ENCODE measurements around the gene KIF6.

DNA sequence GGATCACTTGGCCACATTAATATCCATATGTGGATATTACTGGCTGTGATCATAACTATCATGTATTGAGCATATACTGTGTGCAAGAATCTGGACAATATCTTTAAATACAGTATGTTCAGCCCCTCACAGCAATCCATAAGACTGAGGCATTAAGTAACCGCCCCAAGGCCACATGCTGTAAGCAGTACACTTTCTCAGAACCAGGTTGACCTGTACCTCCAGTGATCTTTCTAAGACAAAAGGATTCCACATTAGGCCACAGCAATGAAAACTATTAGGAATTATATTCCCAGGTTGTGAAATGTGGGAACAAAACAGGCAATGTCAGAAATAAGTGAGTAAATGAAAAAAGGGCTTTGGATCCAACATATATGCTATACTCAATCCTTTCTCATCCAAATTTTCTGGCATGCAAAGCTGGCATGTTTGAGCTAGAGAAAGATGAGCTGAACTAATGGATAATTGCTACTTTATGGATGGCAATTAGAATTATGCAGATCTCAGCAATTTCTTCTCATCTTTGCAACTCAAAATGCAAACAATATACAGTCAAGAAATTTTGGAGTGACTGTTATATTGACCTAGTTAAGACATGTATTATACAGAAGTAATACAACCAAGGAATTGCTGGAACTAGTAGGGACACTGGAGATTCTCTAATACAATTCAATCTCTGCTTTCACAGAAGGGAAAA, 86.9 kb downstream of the KIF6 start:
- TF ChIP-seq, protein P1, sequence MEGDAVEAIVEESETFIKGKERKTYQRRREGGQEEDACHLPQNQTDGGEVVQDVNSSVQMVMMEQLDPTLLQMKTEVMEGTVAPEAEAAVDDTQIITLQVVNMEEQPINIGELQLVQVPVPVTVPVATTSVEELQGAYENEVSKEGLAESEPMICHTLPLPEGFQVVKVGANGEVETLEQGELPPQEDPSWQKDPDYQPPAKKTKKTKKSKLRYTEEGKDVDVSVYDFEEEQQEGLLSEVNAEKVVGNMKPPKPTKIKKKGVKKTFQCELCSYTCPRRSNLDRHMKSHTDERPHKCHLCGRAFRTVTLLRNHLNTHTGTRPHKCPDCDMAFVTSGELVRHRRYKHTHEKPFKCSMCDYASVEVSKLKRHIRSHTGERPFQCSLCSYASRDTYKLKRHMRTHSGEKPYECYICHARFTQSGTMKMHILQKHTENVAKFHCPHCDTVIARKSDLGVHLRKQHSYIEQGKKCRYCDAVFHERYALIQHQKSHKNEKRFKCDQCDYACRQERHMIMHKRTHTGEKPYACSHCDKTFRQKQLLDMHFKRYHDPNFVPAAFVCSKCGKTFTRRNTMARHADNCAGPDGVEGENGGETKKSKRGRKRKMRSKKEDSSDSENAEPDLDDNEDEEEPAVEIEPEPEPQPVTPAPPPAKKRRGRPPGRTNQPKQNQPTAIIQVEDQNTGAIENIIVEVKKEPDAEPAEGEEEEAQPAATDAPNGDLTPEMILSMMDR (IDR thresholded peaks at IDR 0.05 in 4 of 5, conservative IDR thresholded peaks at IDR 0.05 in 1 of 5): no peak
- no peak for TF ChIP-seq POLR2A (IDR thresholded peaks at IDR 0.05)

All from gastrocnemius medialis (tissue), 4 donors.